Glutamatergic neuron (in vitro differentiated cells): ENCODE measurements around the gene FSTL3. TPM values are rescaled to one million over a fixed set of nuclear protein-coding genes. Genes with fewer than 3 reads are reported as not detected.

ENCODE experiments used
- DNase-seq: peaks from one replicate; pipeline ENCODE4 v3.0.0; 2022
- H3K27ac Mint-ChIP-seq: one replicate; pipeline ENCODE4 v1.8.0; 2020; ENCODE audit warnings: mild to moderate bottlenecking, mixed read lengths, inconsistent platforms; ENCODE audit not compliant: unreplicated experiment
- H3K27me3 Mint-ChIP-seq: one replicate; pipeline ENCODE4 v1.8.0; 2020; ENCODE audit warnings: mild to moderate bottlenecking, moderate library complexity, mixed read lengths, inconsistent platforms; ENCODE audit not compliant: unreplicated experiment
- H3K36me3 Mint-ChIP-seq: one replicate; pipeline ENCODE4 v1.8.0; 2020; ENCODE audit warnings: mild to moderate bottlenecking, mixed read lengths, inconsistent platforms; ENCODE audit not compliant: unreplicated experiment
- H3K4me1 Mint-ChIP-seq: one replicate; pipeline ENCODE4 v1.8.0; 2020; ENCODE audit warnings: mild to moderate bottlenecking, low read depth, mixed read lengths, inconsistent platforms; ENCODE audit not compliant: unreplicated experiment
- H3K4me3 Mint-ChIP-seq: one replicate; pipeline ENCODE4 v1.8.0; 2020; ENCODE audit warnings: mild to moderate bottlenecking, mixed read lengths, inconsistent platforms; ENCODE audit not compliant: unreplicated experiment
- H3K9me3 Mint-ChIP-seq: one replicate; pipeline ENCODE4 v1.8.0; 2020; ENCODE audit warnings: mild to moderate bottlenecking, moderate library complexity, mixed read lengths, inconsistent platforms; ENCODE audit not compliant: unreplicated experiment
- total RNA-seq: library from RNA; stranded (reverse); fragmentation: NEBNext Ultra II Directional; extraction: Animal tissue kit (Norgen Biotek cat#: 25700); gene quantifications from one replicate; pipeline ENCODE4 v1.2.1, GENCODE V29; 2021; ENCODE audit not compliant: unreplicated experiment
- TF ChIP-seq, protein P1 (sequence below): fragments of 200-600 bp; sonication (generic); IDR thresholded peaks from one replicate; pipeline ENCODE4 v1.5.0; 2021; ENCODE audit not compliant: partially characterized antibody, unreplicated experiment

The FSTL3 gene
- total RNA-seq, 1 donor from 2014 or later, result 10.7 TPM

DNA sequence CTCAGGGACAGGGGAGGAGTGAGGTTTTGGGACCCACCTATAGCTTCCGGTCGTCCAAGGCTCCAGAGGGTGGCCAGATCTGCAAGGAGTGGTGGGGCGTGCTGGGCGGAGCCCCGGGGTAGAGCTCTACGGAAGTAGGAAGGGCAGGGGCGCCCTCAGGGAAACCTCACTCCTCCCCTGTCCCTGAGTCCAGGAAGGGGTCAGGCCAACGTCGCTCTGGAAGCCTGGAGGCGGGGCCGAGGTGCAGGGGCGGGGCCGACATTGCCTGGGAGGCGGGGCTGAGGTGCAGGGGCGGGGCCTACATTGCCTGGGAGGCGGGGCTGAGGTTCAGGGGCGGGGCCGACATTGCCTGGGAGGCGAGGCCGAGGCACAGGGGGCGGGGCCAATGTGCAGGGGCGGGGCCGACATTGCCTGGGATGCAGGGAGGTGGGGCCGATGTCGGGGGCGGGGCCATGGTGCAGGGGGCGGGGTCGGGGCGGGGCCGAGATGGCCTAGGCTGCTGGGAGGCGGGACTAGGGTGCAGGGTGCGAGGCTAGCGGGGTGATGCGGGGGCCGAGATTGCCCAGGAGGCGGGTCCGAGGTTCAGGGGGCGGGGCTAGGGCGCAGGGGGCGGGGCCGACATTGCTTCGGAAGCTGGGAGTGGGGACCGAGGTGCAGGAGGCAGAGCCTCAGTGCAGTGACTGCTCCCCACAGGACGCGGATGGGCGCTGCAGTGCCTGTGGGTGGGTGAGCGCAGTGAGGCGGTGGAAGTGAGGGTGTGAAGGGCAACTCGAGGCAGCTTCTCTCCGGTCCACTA, 27.7 kb downstream of the FSTL3 start:
- TF ChIP-seq, protein P1, sequence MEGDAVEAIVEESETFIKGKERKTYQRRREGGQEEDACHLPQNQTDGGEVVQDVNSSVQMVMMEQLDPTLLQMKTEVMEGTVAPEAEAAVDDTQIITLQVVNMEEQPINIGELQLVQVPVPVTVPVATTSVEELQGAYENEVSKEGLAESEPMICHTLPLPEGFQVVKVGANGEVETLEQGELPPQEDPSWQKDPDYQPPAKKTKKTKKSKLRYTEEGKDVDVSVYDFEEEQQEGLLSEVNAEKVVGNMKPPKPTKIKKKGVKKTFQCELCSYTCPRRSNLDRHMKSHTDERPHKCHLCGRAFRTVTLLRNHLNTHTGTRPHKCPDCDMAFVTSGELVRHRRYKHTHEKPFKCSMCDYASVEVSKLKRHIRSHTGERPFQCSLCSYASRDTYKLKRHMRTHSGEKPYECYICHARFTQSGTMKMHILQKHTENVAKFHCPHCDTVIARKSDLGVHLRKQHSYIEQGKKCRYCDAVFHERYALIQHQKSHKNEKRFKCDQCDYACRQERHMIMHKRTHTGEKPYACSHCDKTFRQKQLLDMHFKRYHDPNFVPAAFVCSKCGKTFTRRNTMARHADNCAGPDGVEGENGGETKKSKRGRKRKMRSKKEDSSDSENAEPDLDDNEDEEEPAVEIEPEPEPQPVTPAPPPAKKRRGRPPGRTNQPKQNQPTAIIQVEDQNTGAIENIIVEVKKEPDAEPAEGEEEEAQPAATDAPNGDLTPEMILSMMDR, result no peak
- Mint-ChIP-seq H3K9me3 (peaks cover 5% of the 10 kb centered on the region), H3K4me1 (no peaks in the 10 kb centered on the region), H3K27ac (no peak overlapping the region), H3K36me3 (no peaks in the 10 kb centered on the region), H3K27me3 (peaks cover 6% of the 10 kb centered on the region), H3K4me3 (no peak overlapping the region)
- DNase-seq, result peak; percentile 78

DNA sequence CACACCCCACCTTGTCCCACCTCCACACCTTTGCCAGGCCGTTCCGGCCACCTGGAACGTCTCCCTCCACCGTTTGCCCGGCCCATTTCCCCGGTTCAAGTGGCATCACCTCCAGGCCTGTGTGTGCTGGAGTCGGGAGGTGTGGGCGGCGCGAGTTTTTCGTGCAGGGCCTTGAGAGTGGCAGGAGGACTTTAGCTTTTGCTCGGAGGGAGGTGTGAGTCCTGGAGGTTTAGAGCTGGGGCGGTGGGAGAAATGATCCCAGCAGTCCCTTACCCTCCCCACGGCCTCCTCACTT, 28.2 kb downstream of the FSTL3 start:
- Mint-ChIP-seq H3K27me3 (peaks cover 6% of the 10 kb centered on the region), H3K4me1 (no peaks in the 10 kb centered on the region), H3K4me3 (no peak overlapping the region), H3K9me3 (peaks cover 5% of the 10 kb centered on the region), H3K36me3 (no peaks in the 10 kb centered on the region), H3K27ac (no peak overlapping the region)
- no peak for DNase-seq
- TF ChIP-seq, protein P1, result no peak

DNA sequence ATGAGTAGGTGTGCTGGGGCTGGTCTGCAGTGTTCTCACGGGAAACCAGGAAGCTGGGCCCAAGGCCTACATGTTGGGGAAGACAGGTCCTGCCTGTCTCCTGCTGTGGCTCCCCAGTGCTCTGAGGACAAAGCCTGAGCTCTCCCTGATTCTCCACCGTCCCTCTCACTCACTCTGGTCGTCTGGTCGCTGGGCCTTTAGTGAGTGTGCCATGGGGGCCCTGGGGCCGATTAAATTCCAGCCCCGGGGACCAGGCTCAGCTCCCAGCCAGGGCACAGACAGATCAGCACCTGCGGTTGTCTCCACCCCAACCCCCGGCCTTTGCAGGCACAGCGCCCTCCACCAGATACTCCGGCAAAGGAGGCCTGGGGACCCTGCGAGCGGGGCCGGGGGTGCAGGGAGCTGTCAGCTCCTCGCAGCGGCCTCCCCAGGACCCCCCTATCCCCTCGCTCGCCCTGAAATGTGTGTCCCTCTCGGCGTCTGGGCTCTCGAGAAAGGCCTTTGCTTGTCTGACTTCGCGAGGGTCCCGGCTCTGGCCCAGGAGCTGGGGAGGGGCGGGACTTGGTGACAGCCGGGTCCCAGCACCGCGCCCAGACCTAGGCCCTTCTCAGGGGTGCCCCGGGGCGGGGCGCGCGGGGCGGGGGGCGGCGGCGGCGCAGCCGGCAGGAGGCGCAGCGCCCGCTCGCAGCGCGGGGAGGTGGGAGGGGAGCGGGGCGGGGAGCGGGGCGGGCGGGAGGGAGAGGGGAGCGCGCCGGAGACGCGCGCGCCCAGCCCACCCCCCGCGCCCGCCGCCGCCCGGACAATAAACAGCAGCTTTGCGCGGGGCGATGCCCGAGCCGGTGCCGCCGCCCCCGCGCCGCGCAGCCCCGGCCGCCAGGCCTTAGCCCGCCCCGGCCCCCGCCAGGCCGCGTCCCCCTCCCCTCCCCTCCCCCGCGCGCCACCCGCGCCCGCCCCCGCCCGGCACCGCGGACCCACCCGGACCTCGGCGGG, 32.3 kb downstream of the FSTL3 start, which contains the start of gene PALM:
PALM (plus strand) TSS at position 782 of the 990 bp plus-strand sequence. CDS start 212 bp downstream, outside the sequence.
- H3K36me3 Mint-ChIP-seq, result no peaks in the 10 kb centered on the region
- H3K4me3 Mint-ChIP-seq, result peak within 1 kb of the TSS; percentile 75
- peak; percentile 86 for DNase-seq
- TF ChIP-seq, protein P1, result no peak
- peaks cover 20% of the 10 kb centered on the region for H3K9me3 Mint-ChIP-seq
- H3K27ac Mint-ChIP-seq, result peak within 1 kb of the TSS; percentile 82
- peaks cover 22% of the 10 kb centered on the region for H3K27me3 Mint-ChIP-seq
- peaks cover 13% of the 10 kb centered on the region for H3K4me1 Mint-ChIP-seq

DNA sequence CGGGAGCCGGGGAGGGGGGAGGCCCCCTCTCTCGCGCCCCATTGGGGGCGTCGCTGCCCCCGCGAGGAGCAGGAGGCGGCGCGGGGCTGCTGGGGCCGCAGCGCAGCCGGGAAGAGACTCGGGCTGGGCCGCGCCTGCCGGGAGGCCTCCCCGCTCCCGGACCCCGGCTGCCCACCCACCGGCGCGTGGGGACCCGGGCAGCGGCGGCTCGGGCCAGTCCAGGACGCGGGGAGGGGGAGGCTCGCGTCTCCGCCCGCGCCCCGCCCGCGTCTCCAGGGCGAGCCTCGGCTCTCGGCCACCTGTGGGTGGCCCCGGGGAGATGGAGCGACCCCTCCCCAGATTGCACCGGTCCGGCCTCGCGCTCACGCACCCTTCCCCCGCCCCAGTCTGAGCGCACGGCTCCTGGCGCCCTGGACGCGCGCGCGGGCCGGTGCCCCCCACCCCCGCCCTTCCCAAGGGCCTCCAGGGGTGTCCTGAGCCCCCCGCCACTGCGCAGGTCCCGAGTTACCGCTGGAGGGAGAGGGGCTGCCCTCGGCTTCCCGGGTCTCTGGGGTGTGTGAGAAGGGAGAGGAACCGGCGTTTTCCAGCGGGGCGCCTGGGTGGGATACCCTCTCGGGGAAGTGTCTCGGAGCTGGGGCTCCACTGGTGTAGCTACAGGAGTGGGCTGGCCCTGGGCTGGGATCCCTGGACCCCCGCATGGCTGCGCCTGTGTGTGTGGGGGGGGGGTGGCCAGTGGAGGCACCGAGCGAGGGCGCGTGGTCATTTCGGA, 33.2 kb downstream of the FSTL3 start:
- peaks cover 20% of the 10 kb centered on the region for H3K9me3 Mint-ChIP-seq

More for the DNA sequence above, 33.2 kb downstream of the FSTL3 start:
- H3K4me3 Mint-ChIP-seq, result peak overlapping the region; percentile 75
- H3K36me3 Mint-ChIP-seq, result no peaks in the 10 kb centered on the region
- peaks cover 13% of the 10 kb centered on the region for H3K4me1 Mint-ChIP-seq
- peaks cover 22% of the 10 kb centered on the region for H3K27me3 Mint-ChIP-seq
- TF ChIP-seq, protein P1, result no peak
- peak overlapping the region; percentile 82 for H3K27ac Mint-ChIP-seq
- DNase-seq, result peak; percentile 68
